Activated CD4-positive, alpha-beta T cell treated with anti-CD3 and anti-CD28 coated beads, Interleukin-2, amount 10 ng/mL, durations not matched to agents 7 days and 5 days (primary cell): ENCODE data around the gene ARGLU1. TPM values are rescaled to one million over a fixed set of nuclear protein-coding genes. Genes with fewer than 3 reads are reported as not detected.
A peak's percentile ranks its signal among the peaks of the same experiment; 100 is the strongest.

Source experiments
- CTCF ChIA-PET: fragments of 350-600 bp; sonication (Branson Sonifier 250); formaldehyde crosslinking; loops from one replicate; lab custom pipeline; 2021; ENCODE audit warnings: antibody characterized with exemption; lab: Charles Lee
- POLR2A ChIA-PET: fragments of 350-600 bp; sonication (Branson Sonifier 250); formaldehyde crosslinking; loops from one replicate; lab custom pipeline; 2021; ENCODE audit warnings: antibody characterized with exemption; lab: Charles Lee
- DNase-seq: peaks from one replicate; pipeline ENCODE4 v3.0.0-alpha.2; 2020
- H3K27ac Mint-ChIP-seq: one replicate; pipeline ENCODE4 v1.8.0; 2021; ENCODE audit warnings: mild to moderate bottlenecking, moderate library complexity, mixed read lengths
- H3K27me3 Mint-ChIP-seq: one replicate; pipeline ENCODE4 v1.8.0; 2021; ENCODE audit warnings: mixed read lengths
- H3K36me3 Mint-ChIP-seq: one replicate; pipeline ENCODE4 v1.8.0; 2021; ENCODE audit warnings: low read depth, mixed read lengths
- H3K4me1 Mint-ChIP-seq: one replicate; pipeline ENCODE4 v1.8.0; 2021; ENCODE audit warnings: mixed read lengths
- H3K4me3 Mint-ChIP-seq: one replicate; pipeline ENCODE4 v1.8.0; 2021; ENCODE audit warnings: mild to moderate bottlenecking, moderate library complexity, mixed read lengths
- H3K9me3 Mint-ChIP-seq: one replicate; pipeline ENCODE4 v1.8.0; 2021; ENCODE audit warnings: mixed read lengths
- total RNA-seq, 2 experiments: library from RNA; stranded (reverse); gene quantifications; one replicate each; pipeline ENCODE4 v1.2.3, GENCODE V29; 2021

The ARGLU1 gene
- total RNA-seq, 2 experiments from 2014 or later = 119 to 132 TPM

- Mint-ChIP-seq H3K4me3 (no peak overlapping the region), H3K4me1 (peaks cover 23% of the 10 kb centered on the region), H3K9me3 (no peaks in the 10 kb centered on the region), H3K36me3 (peaks cover 12% of the 10 kb centered on the region), H3K27ac (no peak overlapping the region), H3K27me3 (no peaks in the 10 kb centered on the region)
- ChIA-PET CTCF (interaction anchor here (6.6 kb wide), 1 partner anchor 34 kb away, joined by 30 read pairs; the partner anchor contains the start of gene EFNB2), POLR2A (no interaction called here)
- peak; percentile 19 for DNase-seq
Observed at GRCh38 chr13:106570299-106570852, 2.4 kb upstream of the ARGLU1 start.

- CTCF ChIA-PET = interaction anchor here (6.6 kb wide), 1 partner anchor 33 kb away, joined by 30 read pairs; the partner anchor contains the start of gene EFNB2
- Mint-ChIP-seq H3K4me3 (no peak overlapping the region), H3K27ac (no peak overlapping the region), H3K36me3 (peaks cover 21% of the 10 kb centered on the region), H3K4me1 (peaks cover 32% of the 10 kb centered on the region), H3K9me3 (no peaks in the 10 kb centered on the region), H3K27me3 (no peaks in the 10 kb centered on the region)
- no peak for DNase-seq
- POLR2A ChIA-PET = no interaction called here
Observed at GRCh38 chr13:106569233-106570095, 1.5 kb upstream of the ARGLU1 start.

- POLR2A ChIA-PET = no interaction called here
- CTCF ChIA-PET = interaction anchor here (0.6 to 6.6 kb wide), 4 partner anchors 11 to 293 kb away, joined by 4 to 30 read pairs (median 4); partner anchors contain the start of gene EFNB2
- Mint-ChIP-seq H3K9me3 (no peaks in the 10 kb centered on the region), H3K4me1 (peaks cover 41% of the 10 kb centered on the region), H3K36me3 (peaks cover 23% of the 10 kb centered on the region), H3K4me3 (peak overlapping the region; percentile 92), H3K27ac (peak overlapping the region; percentile 96), H3K27me3 (no peaks in the 10 kb centered on the region)
- DNase-seq = no peak
Observed at GRCh38 chr13:106568299-106569003, 514 bp upstream of the ARGLU1 start.

GRCh38 chr13:106566641-106567473 lies 1.1 kb downstream of the ARGLU1 start:
- peaks cover 25% of the 10 kb centered on the region for H3K36me3 Mint-ChIP-seq
- CTCF ChIA-PET = interaction anchor here (0.5 to 6.6 kb wide), 4 partner anchors 10 to 31 kb away, joined by 3 to 30 read pairs (median 3); partner anchors contain the start of gene EFNB2

DNA sequence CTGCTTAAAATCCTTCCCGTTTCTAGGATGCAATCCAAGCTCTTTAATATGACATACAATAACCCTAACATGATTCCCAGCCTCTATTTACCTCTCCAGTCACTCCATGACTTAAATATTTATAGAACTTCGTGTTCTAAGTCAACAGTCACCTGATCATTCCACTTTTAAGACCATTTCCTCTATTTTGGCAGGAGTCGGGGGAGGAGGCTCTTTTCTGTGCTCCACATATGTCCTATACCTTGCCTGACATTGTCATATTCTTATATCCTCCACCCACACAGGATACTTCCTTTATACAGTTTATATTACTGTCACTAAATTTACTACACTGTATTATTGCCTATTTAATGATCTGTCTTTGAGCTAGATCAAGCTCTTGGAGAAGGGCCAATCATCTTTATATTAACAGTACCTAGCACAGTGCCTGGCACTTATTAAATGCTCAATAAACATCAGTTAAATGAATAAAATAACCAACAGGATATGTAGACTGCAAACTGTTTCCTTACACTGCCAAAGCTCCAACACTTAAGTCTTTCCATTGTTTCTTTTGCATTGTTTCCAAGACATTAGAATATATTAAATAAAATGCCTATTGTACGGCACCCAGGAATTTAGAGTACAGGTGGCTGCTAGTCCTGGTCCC lies 2.7 kb downstream of the ARGLU1 start:
- POLR2A ChIA-PET = no interaction called here
- peak overlapping the region; percentile 16 for H3K27ac Mint-ChIP-seq

More at GRCh38 chr13:106566641-106567473, 1.1 kb downstream of the ARGLU1 start:
- peak overlapping the region; percentile 96 for H3K27ac Mint-ChIP-seq
- no peaks in the 10 kb centered on the region for H3K27me3 Mint-ChIP-seq
- H3K4me1 Mint-ChIP-seq = peaks cover 52% of the 10 kb centered on the region
- DNase-seq = peak; percentile 53
- POLR2A ChIA-PET = no interaction called here
- peak overlapping the region; percentile 92 for H3K4me3 Mint-ChIP-seq
- H3K9me3 Mint-ChIP-seq = no peaks in the 10 kb centered on the region

GRCh38 chr13:106562301-106562700 lies 5.6 kb downstream of the ARGLU1 start:
- Mint-ChIP-seq H3K27me3 (no peaks in the 10 kb centered on the region), H3K36me3 (peaks cover 47% of the 10 kb centered on the region), H3K27ac (no peak overlapping the region), H3K4me3 (no peak overlapping the region), H3K9me3 (no peaks in the 10 kb centered on the region), H3K4me1 (peaks cover 59% of the 10 kb centered on the region)
- POLR2A ChIA-PET = no interaction called here
- no peak for DNase-seq
- CTCF ChIA-PET = interaction anchor here (2.4 kb wide), 1 partner anchor 26 kb away, joined by 9 read pairs; no protein-coding TSS in a partner anchor

More for the DNA sequence above, 2.7 kb downstream of the ARGLU1 start:
- CTCF ChIA-PET = interaction anchor here (6.6 kb wide), 1 partner anchor 29 kb away, joined by 30 read pairs; the partner anchor contains the start of gene EFNB2
- Mint-ChIP-seq H3K36me3 (peaks cover 29% of the 10 kb centered on the region), H3K27me3 (no peaks in the 10 kb centered on the region), H3K9me3 (no peaks in the 10 kb centered on the region), H3K4me3 (peak overlapping the region; percentile 92), H3K4me1 (peaks cover 61% of the 10 kb centered on the region)
- DNase-seq = no peak

- ChIA-PET CTCF (interaction anchor here (2.4 kb wide), 1 partner anchor 25 kb away, joined by 9 read pairs; no protein-coding TSS in a partner anchor), POLR2A (no interaction called here)
- H3K4me1 Mint-ChIP-seq = peaks cover 59% of the 10 kb centered on the region
- no peak for DNase-seq
- H3K4me3 Mint-ChIP-seq = no peak overlapping the region
- H3K9me3 Mint-ChIP-seq = no peaks in the 10 kb centered on the region
- no peak overlapping the region for H3K27ac Mint-ChIP-seq
- H3K36me3 Mint-ChIP-seq = peaks cover 45% of the 10 kb centered on the region
- H3K27me3 Mint-ChIP-seq = no peaks in the 10 kb centered on the region
Observed at GRCh38 chr13:106561551-106562170, 6.3 kb downstream of the ARGLU1 start.

DNA sequence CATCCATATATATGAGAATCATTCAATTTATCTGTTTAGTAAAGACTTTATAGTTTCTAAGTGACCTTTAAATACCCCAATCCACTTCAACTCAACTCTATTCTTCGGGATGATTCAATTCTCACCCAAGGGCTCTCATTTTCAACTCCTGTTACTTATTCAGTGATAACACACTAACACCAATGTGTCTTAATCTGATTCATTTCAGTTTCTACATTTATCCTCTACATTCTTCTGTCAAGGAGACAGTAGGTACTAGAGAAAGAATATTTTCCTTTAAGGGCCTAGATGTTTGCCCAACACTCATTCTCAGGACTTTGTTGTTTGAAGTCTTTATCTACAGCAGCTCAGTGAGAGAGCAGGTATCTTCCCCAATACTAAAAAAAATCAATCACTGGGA lies 7.1 kb downstream of the ARGLU1 start:
- peaks cover 52% of the 10 kb centered on the region for H3K4me1 Mint-ChIP-seq
- CTCF ChIA-PET = no interaction called here
- no peaks in the 10 kb centered on the region for H3K9me3 Mint-ChIP-seq
- H3K27me3 Mint-ChIP-seq = no peaks in the 10 kb centered on the region
- H3K4me3 Mint-ChIP-seq = no peak overlapping the region
- no peak for DNase-seq
- POLR2A ChIA-PET = no interaction called here
- H3K27ac Mint-ChIP-seq = no peak overlapping the region
- peaks cover 45% of the 10 kb centered on the region for H3K36me3 Mint-ChIP-seq

- Mint-ChIP-seq H3K27ac (no peak overlapping the region), H3K27me3 (no peaks in the 10 kb centered on the region), H3K9me3 (no peaks in the 10 kb centered on the region), H3K4me3 (no peak overlapping the region), H3K36me3 (peaks cover 56% of the 10 kb centered on the region), H3K4me1 (peaks cover 36% of the 10 kb centered on the region)
- POLR2A ChIA-PET = no interaction called here
- DNase-seq = no peak
- CTCF ChIA-PET = no interaction called here
Observed at GRCh38 chr13:106558527-106558926, 9.4 kb downstream of the ARGLU1 start.

DNA sequence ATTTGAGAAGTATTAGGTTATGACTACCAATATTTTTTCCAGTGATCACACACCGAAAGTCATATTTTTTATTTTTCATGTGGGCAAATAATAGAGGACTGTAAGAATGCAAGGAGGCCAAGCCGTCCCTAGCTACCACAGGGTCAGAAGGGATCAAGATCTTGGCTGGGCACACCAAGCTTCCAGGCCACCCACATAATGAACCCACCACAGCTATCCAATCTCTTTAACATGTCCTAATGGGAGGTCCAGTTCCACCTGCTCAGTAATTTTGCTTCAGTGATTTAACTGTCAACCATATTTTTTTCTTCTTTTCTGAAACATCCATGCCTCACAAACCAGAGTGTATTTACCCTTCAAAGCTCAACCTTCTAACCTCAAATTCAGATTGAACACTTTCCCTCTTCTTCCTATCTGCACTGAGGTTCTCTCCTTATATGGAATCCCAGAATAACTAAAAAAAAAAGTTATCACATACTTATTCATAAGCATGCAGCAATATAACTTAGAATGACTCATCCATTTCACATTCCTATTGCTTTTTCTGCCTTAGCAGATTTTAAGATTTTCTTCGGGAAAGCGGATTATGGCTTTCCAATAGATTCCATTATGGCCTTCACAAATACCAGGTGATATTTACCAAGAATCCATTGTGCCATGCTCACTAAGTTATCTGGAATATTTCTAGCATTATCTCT lies 12.2 kb downstream of the ARGLU1 start:
- no peak overlapping the region for H3K27ac Mint-ChIP-seq
- no peaks in the 10 kb centered on the region for H3K9me3 Mint-ChIP-seq
- peaks cover 21% of the 10 kb centered on the region for H3K4me1 Mint-ChIP-seq
- POLR2A ChIA-PET = no interaction called here
- peaks cover 60% of the 10 kb centered on the region for H3K36me3 Mint-ChIP-seq
- DNase-seq = no peak
- no peak overlapping the region for H3K4me3 Mint-ChIP-seq
- CTCF ChIA-PET = interaction anchor here (1.0 kb wide), 1 partner anchor 11 kb away, joined by 3 read pairs; no protein-coding TSS in a partner anchor
- H3K27me3 Mint-ChIP-seq = no peaks in the 10 kb centered on the region

- Mint-ChIP-seq H3K9me3 (no peaks in the 10 kb centered on the region), H3K4me3 (no peak overlapping the region), H3K36me3 (peaks cover 55% of the 10 kb centered on the region), H3K27ac (no peak overlapping the region), H3K27me3 (no peaks in the 10 kb centered on the region), H3K4me1 (peaks cover 18% of the 10 kb centered on the region)
- no peak for DNase-seq
- ChIA-PET POLR2A (no interaction called here), CTCF (interaction anchor here (1.2 to 2.0 kb wide), 2 partner anchors 15 to 72 kb away, joined by 3 to 6 read pairs; no protein-coding TSS in a partner anchor)
Observed at GRCh38 chr13:106551751-106552150, 16.2 kb downstream of the ARGLU1 start.
